Neural progenitor cell (in vitro differentiated cells): Measurements from ENCODE around the gene BRD4.

Source experiments
- EZH2 ChIP-seq: fragments of 200-600 bp; sonication (generic); IDR thresholded peaks from 2 replicates; pipeline ENCODE4 v1.6.1; 2017; ENCODE audit warnings: antibody characterized with exemption, mild to moderate bottlenecking, moderate library complexity
- TF ChIP-seq, protein P1 (sequence below): fragments of 200-600 bp; sonication (generic); IDR thresholded peaks from 2 replicates; pipeline ENCODE4 v1.5.1; 2017; ENCODE audit warnings: antibody characterized with exemption, mild to moderate bottlenecking

DNA sequence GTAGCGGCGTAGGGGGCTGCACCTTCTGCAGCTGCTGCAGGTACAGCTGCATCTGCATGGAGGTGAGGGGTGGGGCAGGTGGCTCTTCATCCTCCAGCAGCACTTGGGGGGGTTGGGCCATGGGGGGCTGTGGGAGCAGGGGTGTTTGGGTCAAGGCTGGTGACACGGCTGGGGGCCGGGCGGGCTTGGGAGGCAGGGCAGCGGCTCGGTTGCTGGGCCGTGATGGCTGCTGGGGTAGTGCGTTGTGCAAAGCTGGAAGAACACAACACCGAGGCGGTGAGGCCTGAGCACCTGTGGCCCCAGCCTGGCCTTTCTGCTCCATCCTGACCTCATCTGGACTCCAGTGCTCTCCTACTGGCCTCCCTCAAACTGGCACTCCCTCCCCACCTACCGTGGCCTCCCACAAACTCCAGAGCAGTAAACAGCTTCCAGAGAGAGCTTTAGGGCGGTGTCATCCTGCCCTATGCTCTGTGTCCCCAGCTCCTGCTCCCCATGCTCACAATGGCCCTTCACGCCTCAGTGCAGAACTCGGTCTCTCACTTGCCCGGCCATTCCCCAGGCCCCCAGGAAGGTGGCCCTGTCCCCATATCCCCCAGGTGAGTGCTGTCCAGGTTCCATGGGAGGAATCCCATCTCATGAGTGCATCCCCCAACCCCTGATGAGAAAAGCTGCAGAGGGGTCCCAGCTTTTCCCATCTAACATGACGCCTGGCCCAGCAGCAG, 88.9 kb downstream of the BRD4 start:
- TF ChIP-seq, protein P1, sequence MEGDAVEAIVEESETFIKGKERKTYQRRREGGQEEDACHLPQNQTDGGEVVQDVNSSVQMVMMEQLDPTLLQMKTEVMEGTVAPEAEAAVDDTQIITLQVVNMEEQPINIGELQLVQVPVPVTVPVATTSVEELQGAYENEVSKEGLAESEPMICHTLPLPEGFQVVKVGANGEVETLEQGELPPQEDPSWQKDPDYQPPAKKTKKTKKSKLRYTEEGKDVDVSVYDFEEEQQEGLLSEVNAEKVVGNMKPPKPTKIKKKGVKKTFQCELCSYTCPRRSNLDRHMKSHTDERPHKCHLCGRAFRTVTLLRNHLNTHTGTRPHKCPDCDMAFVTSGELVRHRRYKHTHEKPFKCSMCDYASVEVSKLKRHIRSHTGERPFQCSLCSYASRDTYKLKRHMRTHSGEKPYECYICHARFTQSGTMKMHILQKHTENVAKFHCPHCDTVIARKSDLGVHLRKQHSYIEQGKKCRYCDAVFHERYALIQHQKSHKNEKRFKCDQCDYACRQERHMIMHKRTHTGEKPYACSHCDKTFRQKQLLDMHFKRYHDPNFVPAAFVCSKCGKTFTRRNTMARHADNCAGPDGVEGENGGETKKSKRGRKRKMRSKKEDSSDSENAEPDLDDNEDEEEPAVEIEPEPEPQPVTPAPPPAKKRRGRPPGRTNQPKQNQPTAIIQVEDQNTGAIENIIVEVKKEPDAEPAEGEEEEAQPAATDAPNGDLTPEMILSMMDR: no peak
- no peak for TF ChIP-seq EZH2
